Raji (cell line): ENCODE data around the gene AFAP1.

Experiments used
- POLR2A ChIP-seq: IDR thresholded peaks from 2 replicates; pipeline ENCODE4 v1.6.1; 2011; ENCODE audit warnings: low read depth, low read length, control low read depth; ENCODE audit not compliant: insufficient read depth

AFAP1 gene

GRCh38 chr4:7712021-7712671 lies 227.5 kb downstream of the AFAP1 start:
- TF ChIP-seq POLR2A, result no peak

GRCh38 chr4:7711307-7711963 lies 228.2 kb downstream of the AFAP1 start:
- TF ChIP-seq POLR2A, result no peak

GRCh38 chr4:7710576-7711306 lies 228.9 kb downstream of the AFAP1 start:
- TF ChIP-seq POLR2A, result no peak

- no peak for TF ChIP-seq POLR2A
Measured at GRCh38 chr4:7710126-7710525, 229.5 kb downstream of the AFAP1 start.

DNA sequence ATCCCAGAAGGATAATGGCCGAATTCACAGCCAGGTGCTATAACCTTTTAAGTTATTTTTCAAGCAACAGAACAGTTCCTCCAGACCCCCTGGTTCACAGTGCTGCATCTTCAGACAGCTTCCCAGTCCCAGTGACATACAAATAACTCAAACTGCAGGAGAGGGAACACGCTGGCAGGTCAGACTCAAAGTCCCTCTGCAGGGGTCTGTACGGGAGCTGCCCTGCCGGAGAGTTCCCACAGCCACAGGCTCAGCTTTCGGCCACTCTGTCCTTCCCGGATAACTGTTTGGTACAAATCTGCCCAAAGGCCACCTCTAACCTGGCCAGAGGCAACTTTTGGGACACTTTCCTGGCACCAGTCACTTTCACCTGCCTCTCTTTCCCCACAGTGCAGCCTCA lies 230.2 kb downstream of the AFAP1 start:
- no peak for TF ChIP-seq POLR2A

GRCh38 chr4:7708981-7709380 lies 230.7 kb downstream of the AFAP1 start:
- no peak for TF ChIP-seq POLR2A
